OCI-LY3 (cell line): Measurements from ENCODE around the gene HRCT1.

Experiments used
- H2AFZ ChIP-seq: fragments of 200-600, 300-600 bp; shearing (Covaris generic); 2 replicates; pipeline ENCODE4 v1.6.0; 2014; ENCODE audit warnings: antibody characterized with exemption, low read depth, low read length
- H3K27ac ChIP-seq: fragments of 200-600, 300-600 bp; sonication (generic); 2 replicates; pipeline ENCODE4 v1.5.1; 2014; ENCODE audit warnings: mild to moderate bottlenecking, low read length, moderate library complexity, mixed read lengths
- H3K27me3 ChIP-seq: fragments of 200-600, 300-600 bp; sonication (generic); 2 replicates; pipeline ENCODE4 v1.6.1; 2014; ENCODE audit warnings: low read depth, low read length, mixed read lengths
- H3K36me3 ChIP-seq: fragments of 200-600, 300-600 bp; sonication (generic); replicated peaks from 2 replicates; pipeline ENCODE3; 2014; ENCODE audit warnings: low read depth, low read length, mixed read lengths
- H3K4me1 ChIP-seq: fragments of 300-600, 200-600 bp; sonication (generic); 2 replicates; pipeline ENCODE4 v1.6.1; 2014; ENCODE audit warnings: low read length, mixed read lengths
- H3K4me2 ChIP-seq: fragments of 200-600, 300-600 bp; sonication (generic); 2 replicates; pipeline ENCODE4 v1.6.1; 2014; ENCODE audit warnings: low read length, mixed read lengths
- H3K4me3 ChIP-seq: fragments of 300-600, 200-600 bp; sonication (generic); 2 replicates; pipeline ENCODE4 v1.5.1; 2014; ENCODE audit warnings: antibody characterized with exemption, mild to moderate bottlenecking, low read length, moderate library complexity
- H3K79me2 ChIP-seq: fragments of 300-600, 200-600 bp; shearing (Covaris generic); 2 replicates; pipeline ENCODE4 v1.6.1; 2014; ENCODE audit warnings: mild to moderate bottlenecking, low read length, mixed read lengths
- H3K9ac ChIP-seq: fragments of 300-600, 200-600 bp; shearing (Covaris generic); 2 replicates; pipeline ENCODE4 v1.6.0; 2014; ENCODE audit warnings: mild to moderate bottlenecking, low read length, moderate library complexity
- H3K9me3 ChIP-seq: fragments of 200-600, 300-600 bp; shearing (Covaris generic); 2 replicates; pipeline ENCODE4 v1.6.1; 2014; ENCODE audit warnings: low read length, mixed read lengths; ENCODE audit not compliant: insufficient read depth
- H4K20me1 ChIP-seq: fragments of 200-600, 300-600 bp; sonication (generic); 2 replicates; pipeline ENCODE4 v1.6.1; 2016; ENCODE audit warnings: low read length, mixed read lengths; ENCODE audit not compliant: insufficient read depth
- EZH2phosphoT487 ChIP-seq: fragments of 200-600 bp; shearing (Covaris generic); IDR thresholded peaks from 2 replicates; pipeline ENCODE4 v1.6.1; 2018; ENCODE audit warnings: antibody characterized with exemption, mixed run types, low read depth
- TF ChIP-seq, protein P1 (sequence below): fragments of 200-600, 300-600 bp; sonication (generic); IDR thresholded peaks from 2 replicates; pipeline ENCODE4 v1.5.1; 2014; ENCODE audit warnings: antibody characterized with exemption, low read length, low read depth

The HRCT1 gene

DNA sequence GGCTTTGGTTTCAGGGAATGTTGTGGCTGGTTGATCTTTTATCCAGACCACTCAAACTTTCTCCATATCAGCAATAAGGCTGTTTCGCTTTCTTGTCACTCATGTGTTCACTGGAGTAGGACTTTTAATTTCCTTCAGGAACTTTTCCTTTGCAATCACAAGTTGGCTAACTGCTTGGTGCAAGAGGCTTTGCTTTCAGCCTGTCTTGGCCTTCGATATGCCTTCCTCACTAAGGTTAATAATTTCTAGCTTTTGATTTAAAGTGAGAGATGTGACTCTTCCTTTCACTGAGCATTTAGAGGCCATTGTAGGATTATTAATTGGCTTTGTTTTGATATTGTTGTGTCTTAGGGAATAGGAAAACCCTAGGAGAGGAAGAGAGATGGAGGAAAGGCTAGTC is 7.0 kb upstream of the HRCT1 start:
- H3K79me2 ChIP-seq, result no peaks in the 10 kb centered on the region
- H3K4me3 ChIP-seq, result no peak overlapping the region
- H3K27ac ChIP-seq, result no peak overlapping the region
- no peaks in the 10 kb centered on the region for H4K20me1 ChIP-seq
- H3K9me3 ChIP-seq, result no peaks in the 10 kb centered on the region
- no peaks in the 10 kb centered on the region for H3K4me1 ChIP-seq
- H2AFZ ChIP-seq, result no peak overlapping the region
- no peaks in the 10 kb centered on the region for H3K36me3 ChIP-seq
- H3K4me2 ChIP-seq, result no peak overlapping the region
- H3K9ac ChIP-seq, result no peak overlapping the region
- TF ChIP-seq EZH2phosphoT487, result no peak
- TF ChIP-seq, protein P1, sequence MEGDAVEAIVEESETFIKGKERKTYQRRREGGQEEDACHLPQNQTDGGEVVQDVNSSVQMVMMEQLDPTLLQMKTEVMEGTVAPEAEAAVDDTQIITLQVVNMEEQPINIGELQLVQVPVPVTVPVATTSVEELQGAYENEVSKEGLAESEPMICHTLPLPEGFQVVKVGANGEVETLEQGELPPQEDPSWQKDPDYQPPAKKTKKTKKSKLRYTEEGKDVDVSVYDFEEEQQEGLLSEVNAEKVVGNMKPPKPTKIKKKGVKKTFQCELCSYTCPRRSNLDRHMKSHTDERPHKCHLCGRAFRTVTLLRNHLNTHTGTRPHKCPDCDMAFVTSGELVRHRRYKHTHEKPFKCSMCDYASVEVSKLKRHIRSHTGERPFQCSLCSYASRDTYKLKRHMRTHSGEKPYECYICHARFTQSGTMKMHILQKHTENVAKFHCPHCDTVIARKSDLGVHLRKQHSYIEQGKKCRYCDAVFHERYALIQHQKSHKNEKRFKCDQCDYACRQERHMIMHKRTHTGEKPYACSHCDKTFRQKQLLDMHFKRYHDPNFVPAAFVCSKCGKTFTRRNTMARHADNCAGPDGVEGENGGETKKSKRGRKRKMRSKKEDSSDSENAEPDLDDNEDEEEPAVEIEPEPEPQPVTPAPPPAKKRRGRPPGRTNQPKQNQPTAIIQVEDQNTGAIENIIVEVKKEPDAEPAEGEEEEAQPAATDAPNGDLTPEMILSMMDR, result no peak
- H3K27me3 ChIP-seq, result peaks cover 18% of the 10 kb centered on the region

DNA sequence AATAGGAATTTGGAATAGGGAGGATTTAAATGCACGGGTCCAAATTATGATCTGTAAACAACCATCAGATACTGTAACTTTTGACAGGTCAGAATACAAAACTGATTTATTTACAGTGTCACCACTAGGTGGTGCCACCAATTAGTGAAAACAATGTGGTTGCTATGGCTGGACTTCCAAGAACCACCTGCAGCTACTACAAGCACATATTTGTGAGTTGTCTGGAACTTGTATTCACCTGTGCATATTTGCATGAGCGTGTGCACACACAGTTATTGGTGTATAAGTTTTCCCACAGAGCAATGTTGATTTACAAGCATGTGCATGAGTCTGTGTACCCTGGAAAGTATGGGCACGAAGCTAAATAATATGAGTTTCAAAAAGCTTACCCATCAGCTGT is 3.0 kb upstream of the HRCT1 start:
- Histone ChIP-seq H4K20me1 (no peaks in the 10 kb centered on the region), H3K27ac (no peak overlapping the region), H3K9me3 (no peaks in the 10 kb centered on the region), H3K4me1 (no peaks in the 10 kb centered on the region), H3K36me3 (no peaks in the 10 kb centered on the region), H3K4me3 (no peak overlapping the region), H2AFZ (no peak overlapping the region), H3K27me3 (peaks cover 25% of the 10 kb centered on the region), H3K79me2 (no peaks in the 10 kb centered on the region), H3K9ac (no peak overlapping the region), H3K4me2 (no peak overlapping the region)
- TF ChIP-seq EZH2phosphoT487, result no peak
- TF ChIP-seq, protein P1, result peak; percentile 75

DNA sequence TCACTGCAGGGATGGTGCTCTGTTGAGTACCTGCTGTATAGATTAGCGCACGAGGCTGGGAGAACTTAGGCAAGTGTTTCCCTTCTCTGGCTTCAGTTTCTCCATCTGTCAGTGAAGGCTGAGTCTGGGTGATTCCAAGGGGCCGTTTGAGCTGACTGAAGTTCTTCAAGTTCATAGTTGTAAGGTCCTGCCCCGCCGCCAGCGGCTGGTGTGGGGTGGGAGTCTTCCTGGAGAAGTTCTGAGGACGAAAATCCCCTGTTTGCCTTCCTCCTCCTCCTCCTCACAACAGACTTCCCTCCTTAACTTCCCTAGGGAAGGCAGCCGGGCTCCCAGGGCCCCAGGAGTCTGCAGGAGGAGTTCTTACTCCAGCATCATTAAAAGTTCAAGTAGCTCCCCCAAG is 1.7 kb upstream of the HRCT1 start:
- Histone ChIP-seq H3K4me1 (no peaks in the 10 kb centered on the region), H2AFZ (no peak overlapping the region), H3K27me3 (peaks cover 18% of the 10 kb centered on the region; the same call in 1 of the 2 replicates), H4K20me1 (no peaks in the 10 kb centered on the region), H3K4me2 (no peak overlapping the region), H3K4me3 (no peak overlapping the region), H3K27ac (no peak overlapping the region), H3K9ac (no peak overlapping the region), H3K79me2 (no peaks in the 10 kb centered on the region), H3K9me3 (no peaks in the 10 kb centered on the region), H3K36me3 (no peaks in the 10 kb centered on the region)
- TF ChIP-seq EZH2phosphoT487, result no peak

DNA sequence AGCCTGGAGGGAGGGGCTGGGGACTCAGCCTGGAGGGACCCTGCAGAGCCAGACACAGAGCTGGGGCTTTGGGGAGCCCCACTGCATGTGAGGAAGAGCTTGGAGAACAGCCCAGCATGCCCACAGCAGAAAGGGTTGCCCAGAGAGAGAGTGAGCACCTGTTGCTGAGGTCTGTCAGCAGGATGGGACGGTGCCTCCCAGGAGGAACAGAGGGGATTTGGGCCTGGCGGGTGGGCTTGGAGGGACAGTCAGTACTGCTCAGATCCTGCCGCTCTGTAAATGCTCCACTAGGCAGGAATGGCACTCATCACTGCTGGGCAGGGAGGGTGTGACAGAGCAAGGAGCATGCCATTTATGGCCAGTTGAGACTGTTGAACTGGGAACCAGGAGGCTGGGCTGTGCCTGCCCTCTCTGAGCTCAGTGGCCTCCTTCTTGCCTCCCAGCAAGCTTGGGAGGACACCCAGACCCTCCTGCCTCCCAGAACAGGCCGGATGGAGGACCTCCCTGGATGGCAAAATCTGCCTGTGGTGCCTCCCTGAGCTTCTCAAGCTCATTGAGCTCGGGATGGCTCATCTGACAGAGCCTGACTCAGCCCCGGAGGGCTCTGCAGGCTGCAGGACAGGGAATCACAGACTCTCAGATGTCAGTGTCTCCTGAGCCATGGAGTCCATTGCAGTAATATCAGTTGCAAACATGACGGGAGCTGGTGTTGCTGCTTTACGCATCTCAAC is 786 bp upstream of the HRCT1 start:
- Histone ChIP-seq H2AFZ (no peak overlapping the region), H3K4me2 (no peak overlapping the region), H3K36me3 (no peaks in the 10 kb centered on the region), H3K4me3 (no peak overlapping the region), H3K79me2 (no peaks in the 10 kb centered on the region), H4K20me1 (no peaks in the 10 kb centered on the region), H3K9ac (no peak overlapping the region), H3K27ac (no peak overlapping the region), H3K9me3 (no peaks in the 10 kb centered on the region), H3K27me3 (peaks cover 18% of the 10 kb centered on the region; the same call in 1 of the 2 replicates), H3K4me1 (no peaks in the 10 kb centered on the region)
- TF ChIP-seq, protein P1, result no peak
- TF ChIP-seq EZH2phosphoT487, result no peak
